SU-DHL-6 (cell line): ENCODE results near the gene SMYD2.

ENCODE experiments used
- EZH2phosphoT487 ChIP-seq: fragments of 200-600 bp; sonication (generic), shearing (Covaris generic); conservative IDR thresholded peaks from 2 replicates; pipeline ENCODE4 v1.6.1; 2018; ENCODE audit warnings: mild to moderate bottlenecking, antibody characterized with exemption, low read length, moderate library complexity, mixed read lengths
- TF ChIP-seq, protein P1 (sequence below): fragments of 200-600 bp; sonication (generic); IDR thresholded peaks from one replicate; pipeline ENCODE4 v1.5.1; 2017; ENCODE audit warnings: antibody characterized with exemption, mild to moderate bottlenecking, low read length, moderate library complexity; ENCODE audit not compliant: insufficient read depth, poor library complexity, severe bottlenecking

- TF ChIP-seq, protein P1, sequence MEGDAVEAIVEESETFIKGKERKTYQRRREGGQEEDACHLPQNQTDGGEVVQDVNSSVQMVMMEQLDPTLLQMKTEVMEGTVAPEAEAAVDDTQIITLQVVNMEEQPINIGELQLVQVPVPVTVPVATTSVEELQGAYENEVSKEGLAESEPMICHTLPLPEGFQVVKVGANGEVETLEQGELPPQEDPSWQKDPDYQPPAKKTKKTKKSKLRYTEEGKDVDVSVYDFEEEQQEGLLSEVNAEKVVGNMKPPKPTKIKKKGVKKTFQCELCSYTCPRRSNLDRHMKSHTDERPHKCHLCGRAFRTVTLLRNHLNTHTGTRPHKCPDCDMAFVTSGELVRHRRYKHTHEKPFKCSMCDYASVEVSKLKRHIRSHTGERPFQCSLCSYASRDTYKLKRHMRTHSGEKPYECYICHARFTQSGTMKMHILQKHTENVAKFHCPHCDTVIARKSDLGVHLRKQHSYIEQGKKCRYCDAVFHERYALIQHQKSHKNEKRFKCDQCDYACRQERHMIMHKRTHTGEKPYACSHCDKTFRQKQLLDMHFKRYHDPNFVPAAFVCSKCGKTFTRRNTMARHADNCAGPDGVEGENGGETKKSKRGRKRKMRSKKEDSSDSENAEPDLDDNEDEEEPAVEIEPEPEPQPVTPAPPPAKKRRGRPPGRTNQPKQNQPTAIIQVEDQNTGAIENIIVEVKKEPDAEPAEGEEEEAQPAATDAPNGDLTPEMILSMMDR: no peak
- no peak for TF ChIP-seq EZH2phosphoT487
Observed at GRCh38 chr1:214383381-214384372, 102.7 kb downstream of the SMYD2 start.
